ENCODE data around the gene UGT1A3.

The UGT1A3 gene

DNA sequence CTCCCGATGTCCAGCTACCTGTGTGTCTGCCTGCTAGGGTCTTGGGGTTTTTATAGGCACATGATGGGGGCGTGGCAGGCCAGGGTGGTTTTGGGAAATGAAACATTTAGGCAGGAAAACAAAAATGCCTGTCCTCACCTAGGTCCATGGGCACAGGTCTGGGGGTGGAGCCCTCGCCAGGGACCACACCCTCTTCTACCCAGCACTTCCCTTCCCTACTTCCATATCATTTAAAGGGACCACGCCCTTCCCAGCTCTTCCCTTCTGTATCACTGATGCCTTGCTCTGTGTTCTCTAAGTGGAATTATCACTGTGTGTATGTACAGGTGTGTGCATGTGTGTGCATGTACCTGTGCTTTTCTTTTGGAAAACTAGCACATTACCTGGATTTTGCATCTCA, 37.6 kb downstream of the UGT1A3 start:
- H3K4me3 ChIP-seq (ENCODE audit: low read depth, low read length), result no peak overlapping the region
- TF ChIP-seq, protein P1, sequence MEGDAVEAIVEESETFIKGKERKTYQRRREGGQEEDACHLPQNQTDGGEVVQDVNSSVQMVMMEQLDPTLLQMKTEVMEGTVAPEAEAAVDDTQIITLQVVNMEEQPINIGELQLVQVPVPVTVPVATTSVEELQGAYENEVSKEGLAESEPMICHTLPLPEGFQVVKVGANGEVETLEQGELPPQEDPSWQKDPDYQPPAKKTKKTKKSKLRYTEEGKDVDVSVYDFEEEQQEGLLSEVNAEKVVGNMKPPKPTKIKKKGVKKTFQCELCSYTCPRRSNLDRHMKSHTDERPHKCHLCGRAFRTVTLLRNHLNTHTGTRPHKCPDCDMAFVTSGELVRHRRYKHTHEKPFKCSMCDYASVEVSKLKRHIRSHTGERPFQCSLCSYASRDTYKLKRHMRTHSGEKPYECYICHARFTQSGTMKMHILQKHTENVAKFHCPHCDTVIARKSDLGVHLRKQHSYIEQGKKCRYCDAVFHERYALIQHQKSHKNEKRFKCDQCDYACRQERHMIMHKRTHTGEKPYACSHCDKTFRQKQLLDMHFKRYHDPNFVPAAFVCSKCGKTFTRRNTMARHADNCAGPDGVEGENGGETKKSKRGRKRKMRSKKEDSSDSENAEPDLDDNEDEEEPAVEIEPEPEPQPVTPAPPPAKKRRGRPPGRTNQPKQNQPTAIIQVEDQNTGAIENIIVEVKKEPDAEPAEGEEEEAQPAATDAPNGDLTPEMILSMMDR (IDR thresholded peaks at IDR 0.05; ENCODE audit: low read depth, low read length), result no peak
- H3K27me3 ChIP-seq (ENCODE audit: insufficient read depth, low read depth, severe bottlenecking), result no peaks in the 10 kb centered on the region
- H3K36me3 ChIP-seq, result no peaks in the 10 kb centered on the region
- DNase-seq, result no peak
- no peak overlapping the region for H3K27ac ChIP-seq
- no peaks in the 10 kb centered on the region for H3K9me3 ChIP-seq (ENCODE audit: severe bottlenecking)

DNA sequence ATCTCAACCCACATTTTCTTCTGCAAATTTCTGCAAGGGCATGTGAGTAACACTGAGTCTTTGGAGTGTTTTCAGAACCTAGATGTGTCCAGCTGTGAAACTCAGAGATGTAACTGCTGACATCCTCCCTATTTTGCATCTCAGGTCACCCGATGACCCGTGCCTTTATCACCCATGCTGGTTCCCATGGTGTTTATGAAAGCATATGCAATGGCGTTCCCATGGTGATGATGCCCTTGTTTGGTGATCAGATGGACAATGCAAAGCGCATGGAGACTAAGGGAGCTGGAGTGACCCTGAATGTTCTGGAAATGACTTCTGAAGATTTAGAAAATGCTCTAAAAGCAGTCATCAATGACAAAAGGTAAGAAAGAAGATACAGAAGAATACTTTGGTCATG, 39.2 kb downstream of the UGT1A3 start:
- TF ChIP-seq, protein P1 (IDR thresholded peaks at IDR 0.05; ENCODE audit: low read depth, low read length), result no peak
- DNase-seq, result no peak
- Histone ChIP-seq H3K4me3 (ENCODE audit: low read depth, low read length) (no peak overlapping the region), H3K36me3 (no peaks in the 10 kb centered on the region), H3K27me3 (ENCODE audit: insufficient read depth, low read depth, severe bottlenecking) (no peaks in the 10 kb centered on the region), H3K9me3 (ENCODE audit: severe bottlenecking) (no peaks in the 10 kb centered on the region), H3K27ac (no peak overlapping the region)

DNA sequence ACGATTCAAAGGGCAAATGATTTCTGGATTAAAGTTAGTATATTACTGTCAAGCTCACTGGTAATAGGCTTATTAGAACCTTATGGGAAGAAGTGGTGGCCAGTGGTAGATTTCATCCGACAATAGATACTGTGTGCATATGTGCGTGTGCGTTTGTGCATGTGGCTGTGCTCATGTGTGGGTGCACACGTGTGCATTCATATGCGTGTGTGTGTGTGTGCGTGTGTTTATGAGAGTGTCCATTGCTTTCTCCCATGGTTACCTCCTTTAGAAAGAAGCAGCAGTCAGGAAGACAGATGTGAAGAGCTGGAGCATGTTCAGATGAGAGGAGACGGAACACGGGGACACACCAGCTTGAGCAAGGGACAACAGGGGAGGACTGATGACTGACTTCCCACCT, 40.4 kb downstream of the UGT1A3 start:
- Histone ChIP-seq H3K27ac (no peak overlapping the region), H3K27me3 (ENCODE audit: insufficient read depth, low read depth, severe bottlenecking) (no peaks in the 10 kb centered on the region), H3K4me3 (ENCODE audit: low read depth, low read length) (no peak overlapping the region), H3K36me3 (no peaks in the 10 kb centered on the region), H3K9me3 (ENCODE audit: severe bottlenecking) (no peaks in the 10 kb centered on the region)
- TF ChIP-seq, protein P1 (IDR thresholded peaks at IDR 0.05; ENCODE audit: low read depth, low read length), result no peak
- DNase-seq, result no peak

DNA sequence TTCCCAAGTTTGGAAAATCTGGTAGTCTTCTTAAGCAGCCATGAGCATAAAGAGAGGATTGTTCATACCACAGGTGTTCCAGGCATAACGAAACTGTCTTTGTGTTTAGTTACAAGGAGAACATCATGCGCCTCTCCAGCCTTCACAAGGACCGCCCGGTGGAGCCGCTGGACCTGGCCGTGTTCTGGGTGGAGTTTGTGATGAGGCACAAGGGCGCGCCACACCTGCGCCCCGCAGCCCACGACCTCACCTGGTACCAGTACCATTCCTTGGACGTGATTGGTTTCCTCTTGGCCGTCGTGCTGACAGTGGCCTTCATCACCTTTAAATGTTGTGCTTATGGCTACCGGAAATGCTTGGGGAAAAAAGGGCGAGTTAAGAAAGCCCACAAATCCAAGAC, 43.3 kb downstream of the UGT1A3 start:
- no peak for DNase-seq
- TF ChIP-seq, protein P1 (IDR thresholded peaks at IDR 0.05; ENCODE audit: low read depth, low read length), result no peak
- no peak overlapping the region for H3K27ac ChIP-seq
- H3K36me3 ChIP-seq, result no peaks in the 10 kb centered on the region
- no peaks in the 10 kb centered on the region for H3K27me3 ChIP-seq (ENCODE audit: insufficient read depth, low read depth, severe bottlenecking)
- H3K9me3 ChIP-seq (ENCODE audit: severe bottlenecking), result peaks cover 2% of the 10 kb centered on the region
- H3K4me3 ChIP-seq (ENCODE audit: low read depth, low read length), result no peak overlapping the region

DNA sequence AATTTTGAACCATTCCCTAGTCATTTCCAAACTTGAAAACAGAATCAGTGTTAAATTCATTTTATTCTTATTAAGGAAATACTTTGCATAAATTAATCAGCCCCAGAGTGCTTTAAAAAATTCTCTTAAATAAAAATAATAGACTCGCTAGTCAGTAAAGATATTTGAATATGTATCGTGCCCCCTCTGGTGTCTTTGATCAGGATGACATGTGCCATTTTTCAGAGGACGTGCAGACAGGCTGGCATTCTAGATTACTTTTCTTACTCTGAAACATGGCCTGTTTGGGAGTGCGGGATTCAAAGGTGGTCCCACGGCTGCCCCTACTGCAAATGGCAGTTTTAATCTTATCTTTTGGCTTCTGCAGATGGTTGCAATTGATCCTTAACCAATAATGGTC, 43.7 kb downstream of the UGT1A3 start:
- TF ChIP-seq, protein P1 (IDR thresholded peaks at IDR 0.05; ENCODE audit: low read depth, low read length), result no peak
- Histone ChIP-seq H3K4me3 (ENCODE audit: low read depth, low read length) (no peak overlapping the region), H3K9me3 (ENCODE audit: severe bottlenecking) (peaks cover 2% of the 10 kb centered on the region), H3K36me3 (no peaks in the 10 kb centered on the region), H3K27me3 (ENCODE audit: insufficient read depth, low read depth, severe bottlenecking) (no peaks in the 10 kb centered on the region), H3K27ac (no peak overlapping the region)
- no peak for DNase-seq

DNA sequence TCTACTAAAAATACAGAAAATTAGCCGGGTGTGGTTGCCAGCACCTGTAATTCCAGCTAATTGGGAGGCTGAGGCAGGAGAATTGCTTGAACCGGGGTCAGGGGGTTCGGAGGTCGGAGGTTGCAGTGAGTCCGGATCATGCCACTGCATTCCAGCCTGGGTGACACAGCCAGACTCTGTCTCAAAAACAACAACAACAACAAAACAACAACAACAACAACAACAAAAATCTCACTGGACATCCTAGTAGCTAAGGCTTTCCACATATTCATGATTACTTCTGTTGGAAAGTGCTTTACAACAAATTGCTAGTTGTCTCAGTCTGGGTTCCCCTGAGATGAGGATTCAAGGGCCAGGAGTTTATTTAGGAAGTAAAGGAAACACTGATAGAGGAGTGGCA, 45.0 kb downstream of the UGT1A3 start:
- Histone ChIP-seq H3K4me3 (ENCODE audit: low read depth, low read length) (no peak overlapping the region), H3K27ac (no peak overlapping the region), H3K36me3 (no peaks in the 10 kb centered on the region), H3K9me3 (ENCODE audit: severe bottlenecking) (peaks cover 2% of the 10 kb centered on the region), H3K27me3 (ENCODE audit: insufficient read depth, low read depth, severe bottlenecking) (no peaks in the 10 kb centered on the region)
- TF ChIP-seq, protein P1 (IDR thresholded peaks at IDR 0.05; ENCODE audit: low read depth, low read length), result no peak
- DNase-seq, result no peak
